Brain microvascular endothelial cell (primary cell): ENCODE results near the gene THBD.

ENCODE experiments used
- DNase-seq: peaks from one replicate; pipeline ENCODE4 v3.0.0-alpha.2; 2020
- H3K27ac ChIP-seq: fragments of 250-450 bp; sonication (Bioruptor Pico); 2 replicates; pipeline ENCODE4 v1.5.1; 2020; ENCODE audit warnings: mild to moderate bottlenecking, moderate library complexity
- H3K27me3 ChIP-seq: fragments of 250-450 bp; sonication (Bioruptor Pico); replicated peaks from 2 replicates; pipeline ENCODE4 v1.5.1; 2020; ENCODE audit warnings: mild to moderate bottlenecking
- H3K36me3 ChIP-seq: fragments of 250-450 bp; sonication (Bioruptor Pico); replicated peaks from 2 replicates; pipeline ENCODE4 v1.5.1; 2020; ENCODE audit warnings: mild to moderate bottlenecking
- H3K4me3 ChIP-seq: 2 replicates; pipeline ENCODE4 v1.5.1; 2011; ENCODE audit warnings: low read depth, mild to moderate bottlenecking, control low read depth, low read length, moderate library complexity
- in situ Hi-C: cut with HindIII; loops from 2 replicates; pipeline ENCODE4 v1.10.0; 2017; ENCODE audit warnings: low sequenced_read_pairs, low pct_ligation_motif_present
- TF ChIP-seq, protein P1 (sequence below): IDR thresholded peaks from 2 replicates; pipeline ENCODE4 v1.5.1; 2011; ENCODE audit warnings: low read depth, mild to moderate bottlenecking, moderate library complexity, low read length, control low read depth, inconsistent platforms; ENCODE audit errors: missing control alignments

Gene THBD

DNA sequence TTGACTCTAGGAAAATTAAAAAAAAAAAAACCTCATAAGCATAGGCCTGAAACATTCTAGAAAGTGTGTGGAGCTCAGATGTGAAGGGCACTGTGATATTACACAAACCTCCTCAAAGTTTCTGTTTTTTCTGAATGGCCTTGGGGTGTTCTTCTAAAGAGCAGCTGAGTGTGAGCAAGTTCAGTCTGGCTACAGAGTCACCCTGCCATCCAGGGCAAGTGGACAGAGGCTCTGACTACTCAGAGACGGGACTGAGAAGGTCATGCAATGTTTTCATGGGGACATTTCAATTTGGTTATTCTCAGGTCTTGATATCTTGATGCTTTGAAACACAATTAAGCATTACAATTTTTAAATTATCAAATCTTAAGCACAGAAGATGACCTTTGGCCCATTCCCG is 51.0 kb downstream of the THBD start:
- in situ Hi-C loops: no loop called here
- Histone ChIP-seq H3K36me3 (no peaks in the 10 kb centered on the region), H3K4me3 (no peak overlapping the region), H3K27ac (no peak overlapping the region), H3K27me3 (no peaks in the 10 kb centered on the region)
- DNase-seq: no peak
- TF ChIP-seq, protein P1, sequence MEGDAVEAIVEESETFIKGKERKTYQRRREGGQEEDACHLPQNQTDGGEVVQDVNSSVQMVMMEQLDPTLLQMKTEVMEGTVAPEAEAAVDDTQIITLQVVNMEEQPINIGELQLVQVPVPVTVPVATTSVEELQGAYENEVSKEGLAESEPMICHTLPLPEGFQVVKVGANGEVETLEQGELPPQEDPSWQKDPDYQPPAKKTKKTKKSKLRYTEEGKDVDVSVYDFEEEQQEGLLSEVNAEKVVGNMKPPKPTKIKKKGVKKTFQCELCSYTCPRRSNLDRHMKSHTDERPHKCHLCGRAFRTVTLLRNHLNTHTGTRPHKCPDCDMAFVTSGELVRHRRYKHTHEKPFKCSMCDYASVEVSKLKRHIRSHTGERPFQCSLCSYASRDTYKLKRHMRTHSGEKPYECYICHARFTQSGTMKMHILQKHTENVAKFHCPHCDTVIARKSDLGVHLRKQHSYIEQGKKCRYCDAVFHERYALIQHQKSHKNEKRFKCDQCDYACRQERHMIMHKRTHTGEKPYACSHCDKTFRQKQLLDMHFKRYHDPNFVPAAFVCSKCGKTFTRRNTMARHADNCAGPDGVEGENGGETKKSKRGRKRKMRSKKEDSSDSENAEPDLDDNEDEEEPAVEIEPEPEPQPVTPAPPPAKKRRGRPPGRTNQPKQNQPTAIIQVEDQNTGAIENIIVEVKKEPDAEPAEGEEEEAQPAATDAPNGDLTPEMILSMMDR: no peak

DNA sequence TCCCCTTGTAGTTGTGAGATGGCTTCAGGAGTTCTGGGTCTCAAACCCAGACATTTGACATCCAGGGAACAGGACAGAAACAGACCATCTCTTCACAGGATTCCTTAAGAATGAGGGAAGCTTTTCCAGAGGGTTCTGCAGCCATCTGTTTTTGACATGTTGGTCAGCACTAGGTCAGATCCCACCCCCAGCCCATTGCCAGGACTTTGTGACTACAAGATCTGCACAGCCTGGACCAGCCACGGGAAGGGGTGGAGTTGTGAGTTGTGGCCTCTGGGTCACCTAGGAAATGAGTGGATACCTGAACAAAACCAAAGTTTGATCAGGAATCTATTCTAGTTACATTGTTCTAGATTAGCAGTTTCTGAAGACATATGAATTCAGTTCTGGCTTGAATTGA is 53.5 kb downstream of the THBD start:
- H3K27ac ChIP-seq: no peak overlapping the region
- in situ Hi-C loops: no loop called here
- no peak for DNase-seq

More for the DNA sequence above, 53.5 kb downstream of the THBD start:
- TF ChIP-seq, protein P1: no peak
- H3K4me3 ChIP-seq: no peak overlapping the region
- H3K27me3 ChIP-seq: no peaks in the 10 kb centered on the region
- H3K36me3 ChIP-seq: no peaks in the 10 kb centered on the region
